Ishikawa (cell line): ENCODE data around the gene NELL1.

Experiments
- CEBPB ChIP-seq: IDR thresholded peaks from 2 replicates; pipeline ENCODE4 v1.6.1; 2012
- EGR1 ChIP-seq: IDR thresholded peaks from 2 replicates; pipeline ENCODE4 v1.6.1; 2012
- EP300 ChIP-seq: IDR thresholded peaks from 2 replicates; pipeline ENCODE4 v1.6.1; 2012; ENCODE audit warnings: borderline replicate concordance
- FOXM1 ChIP-seq: IDR thresholded peaks from 2 replicates; pipeline ENCODE4 v1.6.1; 2012; ENCODE audit warnings: low read depth, borderline replicate concordance
- NFIC ChIP-seq: IDR thresholded peaks from 2 replicates; pipeline ENCODE4 v1.6.1; 2012
- RAD21 ChIP-seq: IDR thresholded peaks from 2 replicates; pipeline ENCODE4 v1.6.1; 2012; ENCODE audit warnings: low read depth
- TCF12 ChIP-seq: IDR thresholded peaks from 2 replicates; pipeline ENCODE4 v1.6.1; 2012; ENCODE audit warnings: low read depth
- YY1 ChIP-seq: IDR thresholded peaks from 2 replicates; pipeline ENCODE4 v1.6.1; 2012; ENCODE audit warnings: low read depth
- ZBTB7A ChIP-seq: IDR thresholded peaks from 2 replicates; pipeline ENCODE4 v1.6.1; 2012; ENCODE audit warnings: low read depth
- TF ChIP-seq, protein P1 (sequence below): IDR thresholded peaks from 2 replicates; pipeline ENCODE4 v1.6.1; 2012
- TF ChIP-seq, protein P2 (sequence below): IDR thresholded peaks from 2 replicates; pipeline ENCODE4 v1.6.1; 2012

DNA sequence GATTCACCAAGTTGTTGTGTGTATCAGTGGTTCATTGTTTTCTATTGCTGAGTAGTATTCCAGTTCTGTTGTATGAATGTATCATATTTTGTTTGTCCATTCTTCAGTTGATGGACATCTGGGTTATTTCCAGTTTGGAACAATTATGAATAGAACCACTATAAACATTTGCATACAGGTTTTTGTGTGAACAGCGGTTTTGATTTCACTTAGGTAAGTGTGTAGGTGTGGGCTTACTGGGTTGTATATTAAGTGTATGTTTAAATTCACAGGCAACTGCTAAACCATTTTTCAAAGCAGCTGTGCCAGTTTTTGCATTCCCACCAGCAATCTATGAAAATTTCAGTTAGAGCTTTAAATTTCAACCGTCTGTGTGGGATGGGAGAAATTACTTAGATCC, 217.8 kb downstream of the NELL1 start:
- TF ChIP-seq RAD21 (no peak), YY1 (no peak), TCF12 (no peak), CEBPB (no peak), EGR1 (no peak), EP300 (no peak), ZBTB7A (no peak), NFIC (no peak), FOXM1 (no peak)
- TF ChIP-seq, protein P1, sequence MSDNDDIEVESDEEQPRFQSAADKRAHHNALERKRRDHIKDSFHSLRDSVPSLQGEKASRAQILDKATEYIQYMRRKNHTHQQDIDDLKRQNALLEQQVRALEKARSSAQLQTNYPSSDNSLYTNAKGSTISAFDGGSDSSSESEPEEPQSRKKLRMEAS, result no peak
- TF ChIP-seq, protein P2, sequence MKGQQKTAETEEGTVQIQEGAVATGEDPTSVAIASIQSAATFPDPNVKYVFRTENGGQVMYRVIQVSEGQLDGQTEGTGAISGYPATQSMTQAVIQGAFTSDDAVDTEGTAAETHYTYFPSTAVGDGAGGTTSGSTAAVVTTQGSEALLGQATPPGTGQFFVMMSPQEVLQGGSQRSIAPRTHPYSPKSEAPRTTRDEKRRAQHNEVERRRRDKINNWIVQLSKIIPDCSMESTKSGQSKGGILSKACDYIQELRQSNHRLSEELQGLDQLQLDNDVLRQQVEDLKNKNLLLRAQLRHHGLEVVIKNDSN, result no peak
